ENCODE results near the gene XCL1. TPM values are rescaled to one million over a fixed set of nuclear protein-coding genes. Genes with fewer than 3 reads are reported as not detected.
A peak's percentile ranks its signal among the peaks of the same experiment; 100 is the strongest.

XCL1 gene
- total and polyA plus RNA-seq, 2 of the 13 experiments (the other 11 are each of a cell fraction or from before 2014, with no cell fraction given), result 2.5 to 7.6 TPM

- TF ChIP-seq, protein P1, sequence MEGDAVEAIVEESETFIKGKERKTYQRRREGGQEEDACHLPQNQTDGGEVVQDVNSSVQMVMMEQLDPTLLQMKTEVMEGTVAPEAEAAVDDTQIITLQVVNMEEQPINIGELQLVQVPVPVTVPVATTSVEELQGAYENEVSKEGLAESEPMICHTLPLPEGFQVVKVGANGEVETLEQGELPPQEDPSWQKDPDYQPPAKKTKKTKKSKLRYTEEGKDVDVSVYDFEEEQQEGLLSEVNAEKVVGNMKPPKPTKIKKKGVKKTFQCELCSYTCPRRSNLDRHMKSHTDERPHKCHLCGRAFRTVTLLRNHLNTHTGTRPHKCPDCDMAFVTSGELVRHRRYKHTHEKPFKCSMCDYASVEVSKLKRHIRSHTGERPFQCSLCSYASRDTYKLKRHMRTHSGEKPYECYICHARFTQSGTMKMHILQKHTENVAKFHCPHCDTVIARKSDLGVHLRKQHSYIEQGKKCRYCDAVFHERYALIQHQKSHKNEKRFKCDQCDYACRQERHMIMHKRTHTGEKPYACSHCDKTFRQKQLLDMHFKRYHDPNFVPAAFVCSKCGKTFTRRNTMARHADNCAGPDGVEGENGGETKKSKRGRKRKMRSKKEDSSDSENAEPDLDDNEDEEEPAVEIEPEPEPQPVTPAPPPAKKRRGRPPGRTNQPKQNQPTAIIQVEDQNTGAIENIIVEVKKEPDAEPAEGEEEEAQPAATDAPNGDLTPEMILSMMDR (CRISPR knock-in tag; IDR thresholded peaks at IDR 0.05), result peak; percentile 96
- TF ChIP-seq KDM2A (CRISPR knock-in tag; IDR thresholded peaks at IDR 0.05; ENCODE audit: borderline replicate concordance, low read depth), result peak; percentile 42; the same call in 1 of the 2 replicates
- TF ChIP-seq RAD21 (CRISPR knock-in tag; IDR thresholded peaks at IDR 0.05), result peak; percentile 96
- TF ChIP-seq TEAD3 (CRISPR knock-in tag; optimal IDR thresholded peaks at IDR 0.05; ENCODE audit: borderline replicate concordance), result peak; percentile 21
- TF ChIP-seq, protein P2, sequence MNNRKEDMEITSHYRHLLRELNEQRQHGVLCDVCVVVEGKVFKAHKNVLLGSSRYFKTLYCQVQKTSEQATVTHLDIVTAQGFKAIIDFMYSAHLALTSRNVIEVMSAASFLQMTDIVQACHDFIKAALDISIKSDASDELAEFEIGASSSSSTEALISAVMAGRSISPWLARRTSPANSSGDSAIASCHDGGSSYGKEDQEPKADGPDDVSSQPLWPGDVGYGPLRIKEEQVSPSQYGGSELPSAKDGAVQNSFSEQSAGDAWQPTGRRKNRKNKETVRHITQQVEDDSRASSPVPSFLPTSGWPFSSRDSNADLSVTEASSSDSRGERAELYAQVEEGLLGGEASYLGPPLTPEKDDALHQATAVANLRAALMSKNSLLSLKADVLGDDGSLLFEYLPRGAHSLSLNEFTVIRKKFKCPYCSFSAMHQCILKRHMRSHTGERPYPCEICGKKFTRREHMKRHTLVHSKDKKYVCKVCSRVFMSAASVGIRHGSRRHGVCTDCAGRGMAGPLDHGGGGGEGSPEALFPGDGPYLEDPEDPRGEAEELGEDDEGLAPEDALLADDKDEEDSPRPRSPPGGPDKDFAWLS (CRISPR knock-in tag; IDR thresholded peaks at IDR 0.05; ENCODE audit: borderline replicate concordance), result no peak
- no peak for TF ChIP-seq MAZ (IDR thresholded peaks at IDR 0.05; ENCODE audit: borderline replicate concordance, low read depth, low read length)
- TF ChIP-seq MAZ (CRISPR knock-in tag; IDR thresholded peaks at IDR 0.05; ENCODE audit: low read depth), result peak; percentile 55; the same call in 1 of the 2 replicates
- 0 out of 2 replicates have a peak, but pooled peaks have one; percentile 17 for TF ChIP-seq GATAD2A (CRISPR knock-in tag; IDR thresholded peaks at IDR 0.05)
- TF ChIP-seq ESRRA (CRISPR knock-in tag; IDR thresholded peaks at IDR 0.05; ENCODE audit: low read depth), result no peak
- TF ChIP-seq ZMYM4 (CRISPR knock-in tag; IDR thresholded peaks at IDR 0.05), result peak; percentile 52; the same call in 1 of the 2 replicates
- TF ChIP-seq ARID5B (CRISPR knock-in tag; IDR thresholded peaks at IDR 0.05), result 0 out of 2 replicates have a peak, but pooled peaks have one; percentile 10
- peak; percentile 100 for TF ChIP-seq STAG1 (CRISPR knock-in tag; IDR thresholded peaks at IDR 0.05)
- peak; percentile 81 for TF ChIP-seq SALL1 (CRISPR knock-in tag; IDR thresholded peaks at IDR 0.05)
- TF ChIP-seq, protein P3, sequence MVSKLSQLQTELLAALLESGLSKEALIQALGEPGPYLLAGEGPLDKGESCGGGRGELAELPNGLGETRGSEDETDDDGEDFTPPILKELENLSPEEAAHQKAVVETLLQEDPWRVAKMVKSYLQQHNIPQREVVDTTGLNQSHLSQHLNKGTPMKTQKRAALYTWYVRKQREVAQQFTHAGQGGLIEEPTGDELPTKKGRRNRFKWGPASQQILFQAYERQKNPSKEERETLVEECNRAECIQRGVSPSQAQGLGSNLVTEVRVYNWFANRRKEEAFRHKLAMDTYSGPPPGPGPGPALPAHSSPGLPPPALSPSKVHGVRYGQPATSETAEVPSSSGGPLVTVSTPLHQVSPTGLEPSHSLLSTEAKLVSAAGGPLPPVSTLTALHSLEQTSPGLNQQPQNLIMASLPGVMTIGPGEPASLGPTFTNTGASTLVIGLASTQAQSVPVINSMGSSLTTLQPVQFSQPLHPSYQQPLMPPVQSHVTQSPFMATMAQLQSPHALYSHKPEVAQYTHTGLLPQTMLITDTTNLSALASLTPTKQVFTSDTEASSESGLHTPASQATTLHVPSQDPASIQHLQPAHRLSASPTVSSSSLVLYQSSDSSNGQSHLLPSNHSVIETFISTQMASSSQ (IDR thresholded peaks at IDR 0.05; ENCODE audit: low read depth), result no peak
- TF ChIP-seq, protein P3 (CRISPR knock-in tag; IDR thresholded peaks at IDR 0.05; ENCODE audit: borderline replicate concordance), result no peak
- peak in 1 of 2 experiments; percentile 40; a peak in 1 of 4 replicates for TF ChIP-seq KLF16 (CRISPR knock-in tag; IDR thresholded peaks at IDR 0.05)
- TF ChIP-seq ERF (CRISPR knock-in tag; IDR thresholded peaks at IDR 0.05), result peak; percentile 26; the same call in 1 of the 2 replicates
- peak; percentile 35; the same call in 1 of the 2 replicates for TF ChIP-seq REPIN1 (CRISPR knock-in tag; IDR thresholded peaks at IDR 0.05; ENCODE audit: borderline replicate concordance, low read depth)
These were observed 27.2 kb downstream of the XCL1 start (continued) for GRCh38 chr1:168603501-168604110.
